Measurements from ENCODE around the gene PDE4B.
"Not testable (repeated sequence)": the region's sequence is repeated elsewhere in the genome, so short reads cannot be mapped to it uniquely, and the experiment has no call there.

PDE4B gene

DNA sequence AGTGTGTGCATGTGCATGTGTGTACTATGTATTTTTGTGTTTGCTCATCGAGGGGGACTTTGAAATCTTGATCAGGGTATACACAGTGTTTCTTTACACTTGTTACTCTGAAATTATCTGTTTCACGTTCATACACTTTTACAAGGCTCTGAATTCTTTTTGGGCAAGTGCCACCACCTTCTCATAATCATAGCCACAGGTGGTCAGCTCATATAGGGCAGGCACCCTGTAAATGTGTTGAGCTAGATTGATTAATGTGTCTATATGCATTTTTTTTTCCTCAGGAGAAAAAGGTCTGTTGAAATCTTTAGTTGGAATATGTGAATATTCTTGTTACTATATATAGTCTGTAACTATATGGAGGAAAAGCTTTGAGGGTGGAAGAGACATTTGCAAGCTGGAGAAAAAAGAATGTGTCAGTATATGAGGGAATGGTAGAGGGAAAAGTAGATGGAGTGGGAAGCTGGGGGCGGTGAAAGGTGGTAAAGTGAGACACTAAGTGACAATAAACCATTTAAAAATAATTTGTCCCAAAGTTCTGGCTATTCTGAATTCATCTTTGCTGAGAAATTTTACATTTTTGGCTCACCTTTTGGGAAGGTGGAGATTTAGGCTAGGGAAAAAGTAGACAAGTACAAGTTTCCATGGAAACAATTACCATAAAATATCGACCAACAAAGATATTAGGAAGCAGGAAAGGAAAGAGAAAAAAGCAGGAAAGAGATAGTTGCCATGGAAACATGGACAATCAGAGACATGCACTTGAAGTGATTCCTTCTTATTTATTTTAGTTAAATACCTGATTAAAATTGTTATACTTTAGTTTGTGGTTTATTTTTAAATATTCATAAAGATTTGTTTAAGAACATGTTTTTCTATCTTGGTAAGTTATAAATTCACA lies 277.5 kb downstream of the PDE4B start:
- no peak for DNase-seq

DNA sequence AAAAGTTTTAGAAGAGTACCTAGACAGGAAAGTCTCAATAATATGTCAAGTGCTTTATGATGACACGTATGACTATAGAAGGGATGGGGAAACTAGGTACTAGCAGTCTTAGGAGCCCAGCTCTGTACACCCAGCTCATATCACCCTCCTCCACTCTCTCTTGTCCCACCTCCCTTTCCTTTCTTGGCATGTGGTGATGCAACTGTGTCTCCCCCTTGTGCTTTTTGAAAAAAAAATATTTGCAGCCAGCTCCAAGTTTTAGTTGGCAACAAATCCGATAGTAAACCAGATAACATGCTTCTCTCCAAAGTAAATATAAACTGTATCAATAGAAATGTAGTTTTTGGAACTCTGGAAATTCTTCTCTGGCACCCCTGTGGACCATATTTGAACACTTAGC lies 280.7 kb downstream of the PDE4B start:
- DNase-seq, result no peak

DNA sequence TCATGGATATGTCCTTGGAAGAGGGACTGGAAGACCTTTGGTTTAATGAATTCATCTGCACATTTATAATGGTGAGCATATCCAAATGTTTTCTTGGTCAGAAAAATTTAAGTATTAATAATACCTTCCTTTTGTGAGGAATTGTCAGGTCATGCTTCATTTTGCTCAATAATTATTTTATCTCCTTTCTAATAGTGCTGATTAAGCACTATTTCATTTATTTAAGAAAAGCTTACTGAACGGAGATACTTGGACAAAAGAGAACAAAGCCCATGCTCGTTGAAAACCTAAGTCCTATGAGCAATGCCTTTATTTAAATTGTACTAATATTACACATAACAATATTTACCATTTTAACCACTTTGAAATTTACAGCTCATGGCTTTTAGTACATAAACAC lies 281.5 kb downstream of the PDE4B start:
- DNase-seq, result no peak

DNA sequence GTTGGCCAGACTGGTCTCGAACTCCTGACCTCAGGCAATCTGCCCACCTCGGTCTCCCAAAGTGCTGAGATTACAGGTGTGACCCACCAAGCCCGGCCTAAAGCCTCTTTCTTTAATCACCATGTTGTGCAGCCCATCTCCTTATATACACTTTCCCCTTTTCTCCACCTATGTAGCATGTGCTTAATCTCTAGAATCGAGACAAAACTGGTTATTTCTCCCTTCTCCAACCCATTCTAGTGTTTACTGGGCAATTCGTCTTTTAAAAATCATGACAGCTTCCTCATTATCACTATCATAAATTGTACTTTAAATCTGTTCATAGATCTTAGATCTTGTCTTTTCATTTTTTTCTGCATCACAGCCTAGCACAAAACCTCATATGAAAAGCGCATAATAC lies 285.7 kb downstream of the PDE4B start:
- DNase-seq, result no peak

DNA sequence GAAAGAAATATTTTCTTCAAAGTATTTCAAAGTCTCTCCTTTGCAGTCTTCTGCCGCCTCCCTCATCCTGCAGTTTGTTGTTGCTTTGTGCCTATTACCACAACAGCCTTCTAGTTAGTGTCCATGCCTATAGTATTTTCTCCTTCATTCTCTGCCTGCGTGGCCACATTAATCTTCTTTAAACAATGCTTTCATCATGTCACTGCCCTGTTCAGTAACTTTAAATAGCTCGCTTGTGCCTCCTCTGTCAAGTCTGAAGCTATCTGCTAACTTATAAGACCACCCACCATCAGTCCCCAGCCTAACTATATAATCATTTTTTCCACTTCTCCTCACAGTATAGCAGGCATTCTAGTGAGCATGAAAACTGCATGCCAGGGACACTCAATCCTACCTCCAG lies 290.3 kb downstream of the PDE4B start:
- no peak for DNase-seq

DNA sequence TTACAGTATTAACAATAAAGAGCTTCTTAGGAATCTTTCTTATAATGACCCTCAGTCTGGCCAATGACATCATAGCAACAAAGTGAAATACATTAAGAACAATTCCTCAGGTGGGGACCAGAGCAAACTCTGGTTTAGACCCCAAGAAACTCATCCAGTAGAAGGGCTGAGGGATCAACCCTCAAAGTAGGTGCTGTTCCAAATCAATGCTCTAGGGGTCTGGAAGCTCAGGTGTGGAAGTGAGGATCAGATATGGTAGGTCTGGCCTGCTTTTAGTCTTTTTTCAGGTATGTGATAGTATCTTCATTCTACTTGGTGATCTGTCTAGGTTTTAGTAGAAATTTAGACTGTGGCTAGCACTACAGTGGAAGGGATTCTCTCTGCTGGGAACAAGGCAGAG lies 291.7 kb downstream of the PDE4B start:
- no peak for DNase-seq

DNA sequence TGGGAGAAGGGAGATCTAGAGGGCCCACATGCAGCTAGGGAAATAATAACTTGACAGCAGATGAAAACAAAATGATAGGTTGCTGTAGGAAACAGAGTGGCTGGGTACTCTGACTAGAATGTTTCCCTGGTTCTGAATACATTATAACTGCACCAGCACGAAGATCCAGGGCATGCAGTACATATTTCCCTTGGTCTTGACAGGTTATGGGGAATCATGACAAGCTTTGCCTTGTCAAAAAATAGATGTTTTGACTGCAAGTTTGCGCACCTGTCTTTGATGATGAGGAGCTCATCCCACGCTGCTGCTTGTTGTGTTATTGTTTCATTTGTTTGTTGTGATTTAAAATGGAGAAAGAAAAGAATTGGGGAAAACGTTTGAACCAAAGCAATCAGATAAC lies 292.9 kb downstream of the PDE4B start:
- no peak for DNase-seq

DNA sequence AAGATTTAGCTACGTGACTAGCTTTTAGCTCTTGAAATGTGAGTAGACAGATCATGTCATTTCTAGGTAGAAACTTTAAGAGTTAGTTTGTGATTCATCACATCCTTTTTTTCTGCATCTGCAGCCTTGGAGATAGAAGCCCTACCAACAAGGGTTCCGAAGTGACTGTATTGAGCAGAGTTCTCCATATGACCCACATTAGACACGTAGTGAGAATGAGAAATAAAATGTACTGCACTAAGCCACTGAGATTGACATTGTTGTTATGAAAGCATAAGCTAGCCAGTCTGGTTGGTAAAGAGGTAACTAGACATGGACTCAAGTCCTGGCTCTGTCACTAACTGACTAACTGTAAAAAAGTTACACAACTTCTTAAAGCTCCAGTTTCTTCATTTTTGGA lies 296.1 kb downstream of the PDE4B start:
- no peak for DNase-seq

DNA sequence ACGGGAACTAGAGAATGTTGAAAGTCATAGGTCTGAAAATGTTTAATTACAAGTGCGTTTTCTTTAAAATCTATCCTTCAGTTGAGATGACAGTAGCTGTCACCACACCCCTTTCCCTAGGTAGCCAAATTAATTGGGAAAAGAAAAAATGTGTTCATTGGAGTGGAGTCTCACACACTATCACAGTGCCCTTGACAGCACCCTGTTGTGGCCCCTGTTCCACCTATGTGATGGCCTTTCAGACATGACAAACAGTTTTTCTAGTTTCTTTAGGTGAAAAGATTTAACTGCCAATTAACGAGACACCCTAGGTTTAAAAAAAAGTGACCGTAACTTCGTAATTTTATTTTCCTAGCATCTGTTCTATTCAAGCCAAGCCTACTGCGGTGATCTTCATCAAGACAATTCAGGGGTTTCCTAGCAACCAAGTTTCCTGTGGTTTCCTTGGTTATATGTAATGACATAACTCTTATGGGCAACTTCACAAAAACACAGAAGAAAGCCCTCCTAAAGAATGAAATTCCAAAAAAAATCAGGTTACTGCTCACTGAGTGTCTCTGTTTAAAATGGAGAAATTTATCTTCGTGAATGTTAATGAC lies 298.3 kb downstream of the PDE4B start:
- no peak for DNase-seq

DNA sequence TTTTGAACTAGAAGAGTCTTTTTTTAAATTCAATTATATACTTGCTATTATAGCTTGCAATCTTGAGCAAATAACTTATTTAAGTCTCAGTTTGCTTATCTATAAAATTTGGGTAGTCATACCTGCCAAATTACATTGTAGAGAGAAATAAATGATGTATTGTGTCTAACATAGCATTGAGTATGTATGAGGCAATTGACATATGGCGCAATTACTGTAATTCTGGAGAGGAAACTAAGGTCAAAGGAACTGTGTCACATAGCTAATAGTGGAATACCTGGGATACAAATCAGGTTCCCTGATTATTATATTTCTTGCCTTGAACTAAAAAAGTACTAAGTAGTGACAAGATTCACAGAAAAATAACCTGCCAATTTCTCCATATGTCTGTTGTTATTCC lies 302.5 kb downstream of the PDE4B start:
- no peak for DNase-seq

DNA sequence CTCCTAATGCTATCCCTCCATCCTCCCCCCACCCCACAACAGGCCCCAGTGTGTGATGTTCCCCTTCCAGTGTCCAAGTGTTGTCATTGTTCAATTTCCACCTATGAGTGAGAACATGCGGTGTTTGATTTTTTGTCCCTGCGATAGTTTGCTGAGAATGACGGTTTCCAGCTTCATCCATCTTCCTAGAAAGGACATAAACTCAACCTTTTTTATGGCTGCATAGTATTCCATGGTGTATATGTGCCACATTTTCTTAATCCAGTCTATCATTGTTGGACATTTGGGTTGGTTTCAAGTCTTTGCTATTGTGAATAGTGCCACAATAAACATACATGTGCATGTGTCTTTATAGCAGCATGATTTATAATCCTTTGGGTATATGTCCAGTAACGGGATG lies 308.3 kb downstream of the PDE4B start:
- not testable (repeated sequence) for DNase-seq

DNA sequence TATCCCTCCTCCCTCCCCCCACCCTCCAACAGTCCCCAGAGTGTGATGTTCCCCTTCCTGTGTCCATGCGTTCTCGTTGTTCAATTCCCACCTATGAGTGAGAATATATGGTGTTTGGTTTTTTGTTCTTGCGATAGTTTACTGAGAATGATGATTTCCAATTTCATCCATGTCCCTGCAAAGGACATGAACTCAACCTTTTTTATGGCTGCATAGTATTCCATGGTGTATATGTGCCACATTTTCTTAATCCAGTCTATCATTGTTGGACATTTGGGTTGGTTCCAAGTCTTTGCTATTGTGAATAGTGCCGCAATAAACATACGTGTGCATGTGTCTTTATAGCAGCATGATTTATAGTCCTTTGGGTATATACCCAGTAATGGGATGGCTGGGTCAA lies 311.4 kb downstream of the PDE4B start:
- not testable (repeated sequence) for DNase-seq

DNA sequence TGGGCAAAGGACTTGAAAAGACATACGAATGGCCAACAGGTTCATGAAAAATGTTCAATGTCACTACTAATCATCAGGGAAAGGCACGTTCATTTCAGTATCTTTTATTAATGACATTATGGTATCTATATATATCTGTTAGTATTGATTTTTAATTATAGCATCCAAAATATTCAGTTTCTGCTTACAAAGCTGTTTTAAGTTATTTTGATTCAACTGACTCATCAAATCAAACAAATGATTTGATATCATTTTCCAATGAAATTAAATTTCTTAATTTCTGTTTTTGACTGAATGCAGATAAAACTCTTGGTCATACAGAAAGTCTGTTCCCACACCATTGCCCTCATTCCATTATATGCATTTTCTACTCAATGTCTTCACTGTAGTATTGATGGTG lies 315.9 kb downstream of the PDE4B start:
- DNase-seq, result no peak

DNA sequence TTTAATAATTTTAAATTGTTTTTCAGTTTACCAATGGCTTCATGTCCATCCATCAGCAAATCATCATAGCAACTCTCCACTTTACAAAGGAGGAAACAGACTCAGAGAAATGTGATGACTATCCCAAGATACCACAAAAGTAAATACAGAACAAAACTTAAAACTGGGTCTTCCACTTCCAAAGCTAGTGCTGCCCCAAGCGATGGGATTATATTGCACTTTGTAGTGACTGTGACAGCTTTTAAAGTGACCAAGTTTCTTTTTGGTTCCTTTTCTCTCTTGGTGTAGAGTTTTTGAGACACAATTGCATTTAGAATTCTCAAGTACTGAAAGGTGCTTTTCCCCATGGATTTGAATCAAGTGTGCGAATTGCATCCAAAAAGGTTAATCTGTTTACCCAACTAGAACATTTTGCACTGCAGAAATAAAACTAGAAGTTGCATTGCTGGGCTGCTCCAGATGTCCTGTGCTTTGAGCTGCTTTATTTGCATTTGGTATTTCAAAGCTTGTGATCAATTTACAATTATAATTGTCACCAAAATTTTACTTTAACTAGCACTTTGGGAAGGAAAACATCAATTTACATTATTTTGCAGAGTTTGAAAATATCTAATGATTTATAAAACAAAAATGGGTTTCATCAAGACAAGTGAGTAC lies 320.2 kb downstream of the PDE4B start:
- no peak for DNase-seq

DNA sequence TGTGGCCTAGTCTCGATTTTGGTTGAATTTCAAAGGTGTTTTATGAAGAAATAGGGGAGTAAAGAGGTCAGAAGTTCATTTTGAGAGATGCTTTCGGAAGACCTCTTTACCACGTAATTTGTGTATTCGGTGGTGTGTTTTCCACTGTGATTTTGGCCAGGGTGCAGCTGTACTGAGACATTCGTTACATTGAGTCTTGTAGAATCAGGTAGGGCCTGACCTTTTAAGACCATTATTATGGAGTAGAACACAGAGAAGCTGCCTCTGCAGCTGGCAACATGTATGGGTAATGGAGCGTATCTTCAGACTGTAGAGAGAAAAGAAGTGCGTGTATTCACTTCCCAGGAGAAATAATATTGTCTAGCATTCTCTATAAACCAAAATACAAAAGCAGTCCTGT lies 326.5 kb downstream of the PDE4B start:
- DNase-seq, result no peak

DNA sequence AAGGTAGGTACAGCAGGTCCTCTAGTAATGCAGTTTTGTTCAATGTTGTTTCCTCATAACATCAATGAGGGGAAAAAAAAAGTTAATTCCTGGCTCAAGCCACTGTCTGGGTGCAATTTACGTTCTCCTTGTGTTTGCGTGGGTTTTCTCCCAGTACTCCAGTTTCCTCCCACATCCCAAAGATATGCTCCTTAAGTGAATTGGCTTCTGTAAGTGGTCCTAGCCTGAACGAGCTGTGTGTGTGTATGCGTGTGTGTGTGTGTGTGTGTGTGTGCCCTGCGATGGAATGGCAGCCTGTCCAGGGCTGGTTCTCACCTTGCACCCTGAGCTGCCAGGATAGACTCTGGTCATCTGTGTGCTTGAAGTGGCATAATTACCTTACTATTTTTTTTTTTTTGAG lies 332.0 kb downstream of the PDE4B start:
- no peak for DNase-seq

DNA sequence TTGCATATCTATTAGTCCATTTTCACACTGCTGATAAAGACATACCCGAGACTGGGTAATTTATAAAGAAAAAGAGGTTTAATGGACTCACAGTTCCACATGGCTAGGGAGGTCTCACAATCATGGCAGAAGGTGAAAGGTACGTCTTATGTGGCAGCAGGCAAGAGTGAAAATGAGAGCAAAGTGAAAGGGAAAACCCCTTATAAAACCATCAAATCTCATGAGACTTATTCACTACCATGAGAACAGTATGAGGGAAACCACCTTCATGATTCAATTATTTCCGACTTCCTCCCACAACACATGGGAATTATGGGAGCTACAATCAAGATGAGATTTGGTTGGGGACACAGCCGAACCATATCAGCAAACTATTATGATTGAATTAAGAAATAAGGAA lies 335.9 kb downstream of the PDE4B start:
- not testable (repeated sequence) for DNase-seq

DNA sequence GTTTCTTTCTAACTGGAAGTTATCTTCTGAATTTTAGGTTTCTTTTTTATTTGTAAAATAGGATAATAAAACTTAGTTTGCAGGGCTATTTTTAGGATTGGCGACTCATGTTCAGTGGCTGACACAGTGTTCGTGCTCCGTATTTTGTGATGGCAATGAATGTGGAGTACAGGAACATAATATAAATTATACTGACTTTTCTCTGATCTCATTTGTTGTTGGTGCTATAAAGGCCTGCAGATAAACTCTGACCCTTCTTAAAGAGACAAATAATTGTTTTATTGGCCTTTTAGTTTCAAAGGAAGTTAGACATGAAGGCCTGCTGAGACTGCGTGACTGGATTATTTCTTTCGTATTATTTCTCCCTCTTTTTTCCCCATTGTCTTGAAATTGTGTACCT lies 339.6 kb downstream of the PDE4B start:
- DNase-seq, result no peak

DNA sequence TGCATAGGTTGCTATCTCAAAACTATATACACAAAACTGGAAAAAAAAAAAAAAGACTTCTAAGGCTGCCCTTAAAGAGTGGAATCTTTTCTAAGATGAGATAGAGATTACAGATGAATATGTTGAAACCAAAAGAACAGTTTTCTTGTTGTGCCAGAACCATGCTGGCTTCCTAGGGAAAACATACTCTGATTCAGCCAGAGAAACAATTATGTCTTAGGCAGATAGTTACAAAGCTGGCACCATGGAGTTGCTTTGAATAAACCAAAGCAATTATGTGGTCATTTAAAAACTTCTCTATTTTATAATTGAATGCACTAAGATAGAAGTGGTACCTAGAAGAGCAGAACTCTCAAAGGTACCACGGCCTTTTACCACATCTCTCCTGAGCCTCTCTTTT lies 341.3 kb downstream of the PDE4B start:
- no peak for DNase-seq

DNA sequence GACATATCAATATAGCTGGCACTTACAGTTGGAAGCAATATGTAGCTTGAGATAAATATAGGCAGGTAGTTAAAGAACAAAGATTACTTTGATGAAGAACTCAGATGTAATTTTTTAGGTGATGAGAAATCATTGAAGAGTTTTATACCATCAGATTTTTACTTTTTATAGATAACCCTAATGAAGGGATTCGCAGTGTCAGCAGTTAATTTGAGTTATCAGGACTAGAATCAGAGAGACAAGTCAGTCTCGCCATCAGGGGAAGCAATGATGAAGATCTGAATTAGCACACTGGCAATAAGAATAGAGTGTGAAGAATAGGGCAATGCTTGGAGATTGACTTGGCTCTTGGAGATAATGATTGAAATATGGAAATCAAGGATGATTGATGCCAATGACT lies 342.5 kb downstream of the PDE4B start:
- no peak for DNase-seq

DNA sequence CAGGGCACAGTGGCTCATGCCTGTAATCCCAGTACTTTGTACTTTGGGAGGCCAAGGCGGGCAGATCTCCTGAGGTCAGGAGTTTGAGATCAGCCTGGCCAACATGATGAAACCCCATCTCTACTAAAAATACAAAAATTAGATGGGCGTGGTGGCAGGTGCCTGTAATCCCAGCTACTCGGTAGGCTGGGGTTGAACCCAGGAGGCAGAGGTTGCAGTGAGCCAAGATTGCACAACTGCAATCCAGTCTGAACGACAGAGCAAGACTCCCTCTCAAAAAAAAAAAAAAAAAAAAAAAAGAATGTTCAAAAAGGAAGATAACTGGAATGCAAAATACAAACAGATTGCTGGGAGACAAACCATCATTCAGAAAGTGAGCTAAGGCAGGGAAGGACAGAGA lies 343.7 kb downstream of the PDE4B start:
- DNase-seq, result not testable (repeated sequence)

DNA sequence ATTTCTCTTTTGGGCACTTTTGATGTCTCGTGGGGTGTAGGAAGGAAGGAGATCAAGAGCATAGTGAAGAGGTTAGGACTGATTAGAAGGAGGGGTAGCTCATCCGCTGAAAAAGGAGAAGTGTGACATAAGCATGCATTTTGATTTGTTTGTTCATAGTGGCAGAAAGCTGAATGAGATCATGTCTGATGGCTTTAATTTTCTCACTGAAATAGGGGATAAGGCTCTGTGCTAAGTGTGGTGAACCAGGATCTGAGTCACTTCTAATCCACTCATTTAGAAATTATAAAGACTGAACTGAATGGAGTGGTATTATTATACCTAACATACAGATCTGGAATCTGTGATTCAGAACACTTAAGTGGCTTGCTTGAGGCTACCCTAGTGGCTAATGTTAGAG lies 344.5 kb downstream of the PDE4B start:
- no peak for DNase-seq

DNA sequence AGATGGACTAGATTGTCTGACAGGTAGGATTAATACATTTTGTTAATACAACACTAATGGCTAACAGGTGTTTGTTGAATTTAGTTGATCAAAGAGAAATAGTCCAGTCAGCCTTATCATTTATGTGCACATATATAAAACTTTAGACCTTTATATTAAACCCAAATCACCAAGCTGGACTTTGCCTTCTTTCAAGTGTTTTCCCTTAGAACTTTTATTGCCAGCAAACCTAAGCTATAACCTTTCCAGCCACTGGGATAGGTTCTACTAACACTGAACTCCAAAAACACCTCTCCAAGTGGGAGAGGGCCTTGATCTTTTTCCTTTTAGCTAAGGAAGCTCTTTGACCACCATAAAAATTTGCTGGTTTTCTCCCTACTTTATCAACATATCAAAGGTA lies 345.9 kb downstream of the PDE4B start:
- DNase-seq, result no peak

DNA sequence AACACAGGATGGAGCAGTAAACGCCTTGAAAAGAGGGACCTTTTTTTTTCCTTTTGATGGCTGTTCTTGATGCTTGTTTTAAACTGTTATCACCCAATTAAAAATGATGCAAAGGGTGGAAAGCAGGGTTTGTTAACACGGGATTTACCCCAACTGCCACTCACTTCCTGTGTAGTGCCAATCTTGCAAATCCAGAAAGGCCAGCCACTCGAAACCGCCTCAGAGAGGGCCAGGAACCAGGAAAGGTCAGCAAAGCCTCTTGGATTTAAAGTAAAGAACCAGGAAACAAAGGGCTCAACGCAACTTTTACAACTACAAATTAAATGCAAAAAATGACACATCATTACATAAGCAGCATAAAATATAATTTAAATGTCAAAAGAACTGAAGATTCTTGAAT lies 347.4 kb downstream of the PDE4B start:
- DNase-seq, result no peak
